ENCODE measurements around the gene LAMC2. TPM values are rescaled to one million over a fixed set of nuclear protein-coding genes. Genes with fewer than 3 reads are reported as not detected.

LAMC2 gene
- total RNA-seq, 4 donors from 2014 or later = 9.4 to 17.4 (median 15.9) TPM

GRCh38 chr1:183274836-183275235 lies 88.8 kb downstream of the LAMC2 start:
- WGBS, 2 donors = 89 to 100% methylated on average over 3 of the region's 3 CpGs
- H3K27me3 ChIP-seq = no peaks in the 10 kb centered on the region
- H3K36me3 ChIP-seq = no peaks in the 10 kb centered on the region
- intact Hi-C loops (cut with DNase I) = no loop called here
- no peak for DNase-seq
- no peak overlapping the region for H3K4me3 ChIP-seq
- TF ChIP-seq, protein P1, sequence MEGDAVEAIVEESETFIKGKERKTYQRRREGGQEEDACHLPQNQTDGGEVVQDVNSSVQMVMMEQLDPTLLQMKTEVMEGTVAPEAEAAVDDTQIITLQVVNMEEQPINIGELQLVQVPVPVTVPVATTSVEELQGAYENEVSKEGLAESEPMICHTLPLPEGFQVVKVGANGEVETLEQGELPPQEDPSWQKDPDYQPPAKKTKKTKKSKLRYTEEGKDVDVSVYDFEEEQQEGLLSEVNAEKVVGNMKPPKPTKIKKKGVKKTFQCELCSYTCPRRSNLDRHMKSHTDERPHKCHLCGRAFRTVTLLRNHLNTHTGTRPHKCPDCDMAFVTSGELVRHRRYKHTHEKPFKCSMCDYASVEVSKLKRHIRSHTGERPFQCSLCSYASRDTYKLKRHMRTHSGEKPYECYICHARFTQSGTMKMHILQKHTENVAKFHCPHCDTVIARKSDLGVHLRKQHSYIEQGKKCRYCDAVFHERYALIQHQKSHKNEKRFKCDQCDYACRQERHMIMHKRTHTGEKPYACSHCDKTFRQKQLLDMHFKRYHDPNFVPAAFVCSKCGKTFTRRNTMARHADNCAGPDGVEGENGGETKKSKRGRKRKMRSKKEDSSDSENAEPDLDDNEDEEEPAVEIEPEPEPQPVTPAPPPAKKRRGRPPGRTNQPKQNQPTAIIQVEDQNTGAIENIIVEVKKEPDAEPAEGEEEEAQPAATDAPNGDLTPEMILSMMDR (IDR thresholded peaks at IDR 0.05) = no peak
- no peak for TF ChIP-seq POLR2A (IDR thresholded peaks at IDR 0.05)
- no peaks in the 10 kb centered on the region for H3K9me3 ChIP-seq
- no peak overlapping the region for H3K27ac ChIP-seq
- H3K4me1 ChIP-seq = peaks cover 6 to 40% (median 15%) of the 10 kb centered on the region in 3 donors

DNA sequence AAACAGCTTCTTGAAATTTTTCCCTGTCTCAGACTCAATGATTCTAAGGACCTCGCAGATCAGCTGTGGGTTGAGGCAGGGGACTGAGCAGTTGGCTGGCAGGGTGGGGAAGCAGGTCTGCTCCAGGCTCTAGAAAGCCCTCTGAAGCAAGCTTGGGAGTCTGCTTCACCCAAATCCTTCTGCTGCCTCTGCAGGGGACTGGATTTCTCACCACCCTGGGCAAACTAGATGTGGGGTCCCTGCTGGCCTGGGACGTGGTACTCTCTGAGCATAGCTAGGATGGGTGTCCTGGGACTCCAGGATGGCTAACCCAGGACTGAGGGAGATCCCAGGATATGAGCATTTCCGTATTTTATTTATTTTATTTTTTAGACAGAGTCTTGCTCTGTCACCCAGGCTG lies 89.3 kb downstream of the LAMC2 start:
- 88 to 92% methylated on average over 3 of the region's 3 CpGs for WGBS, 2 donors
- DNase-seq = no peak
- Histone ChIP-seq H3K9me3 (no peaks in the 10 kb centered on the region), H3K27me3 (no peaks in the 10 kb centered on the region), H3K27ac (no peak overlapping the region), H3K4me3 (no peak overlapping the region), H3K4me1 (peaks cover 6 to 40% (median 20%) of the 10 kb centered on the region in 3 donors), H3K36me3 (no peaks in the 10 kb centered on the region)
- TF ChIP-seq, protein P1 (IDR thresholded peaks at IDR 0.05) = no peak
- TF ChIP-seq POLR2A (IDR thresholded peaks at IDR 0.05) = no peak
- intact Hi-C loops (cut with DNase I) = no loop called here

- intact Hi-C loops (cut with DNase I) = no loop called here
- no peak for DNase-seq
- Histone ChIP-seq H3K9me3 (no peaks in the 10 kb centered on the region), H3K4me3 (no peak overlapping the region), H3K4me1 (peaks cover 6 to 40% (median 26%) of the 10 kb centered on the region in 3 donors), H3K27ac (no peak overlapping the region), H3K27me3 (no peaks in the 10 kb centered on the region), H3K36me3 (no peaks in the 10 kb centered on the region)
- TF ChIP-seq, protein P1 (IDR thresholded peaks at IDR 0.05) = no peak
- no peak for TF ChIP-seq POLR2A (IDR thresholded peaks at IDR 0.05)
- WGBS, 2 donors = 85 to 93% methylated on average over 8 to 9 of the region's 9 CpGs
These were observed 90.5 kb downstream of the LAMC2 start for GRCh38 chr1:183276386-183277080.

DNA sequence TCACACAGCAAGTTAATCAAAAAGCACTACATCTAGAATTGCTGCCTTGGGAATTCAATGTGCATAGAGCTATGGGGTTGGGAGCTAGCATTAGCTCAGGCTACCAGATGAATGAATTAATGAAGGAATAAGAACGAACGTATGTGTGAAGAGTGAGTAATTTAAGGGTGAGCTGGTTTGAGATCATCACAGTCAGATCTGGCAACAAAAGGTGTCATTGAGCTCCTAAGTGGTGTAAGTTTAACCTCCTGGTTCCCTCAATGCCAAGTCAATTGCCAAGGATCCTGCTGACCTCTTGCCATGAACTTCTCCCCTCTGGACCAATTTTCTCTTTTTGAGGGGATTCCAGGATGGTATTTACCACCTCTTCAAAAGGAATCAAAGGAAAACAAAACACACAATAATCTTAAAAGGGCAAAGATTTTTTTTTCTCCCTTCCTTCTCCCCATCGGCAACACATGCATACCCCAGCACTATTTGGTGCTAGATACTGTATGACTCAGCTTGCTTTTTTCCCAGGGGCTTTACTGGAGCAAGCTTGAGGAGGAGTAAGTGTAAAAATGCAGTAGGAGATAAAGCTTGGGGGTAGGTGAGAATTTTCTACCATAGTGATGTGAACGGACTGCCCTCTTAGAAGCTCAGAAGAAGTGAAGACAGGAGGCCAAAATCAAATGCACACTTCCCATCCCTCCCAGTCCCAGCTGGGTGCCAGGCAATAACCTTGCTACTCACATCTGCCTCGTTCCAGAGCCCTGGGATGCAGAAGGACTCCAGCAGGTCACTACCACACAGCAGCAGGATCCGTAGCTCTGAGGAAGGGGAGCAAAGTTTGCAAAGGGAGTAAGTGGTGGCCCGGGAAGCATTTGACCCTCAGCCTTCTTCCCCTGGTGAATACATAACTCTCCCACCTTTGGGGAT lies 92.0 kb downstream of the LAMC2 start:
- Histone ChIP-seq H3K27me3 (no peaks in the 10 kb centered on the region), H3K4me3 (no peak overlapping the region), H3K36me3 (no peaks in the 10 kb centered on the region), H3K9me3 (no peaks in the 10 kb centered on the region), H3K27ac (peak overlapping the region in 1 of 4 donors; percentile 88), H3K4me1 (peaks cover 11 to 51% (median 37%) of the 10 kb centered on the region in 3 donors)
- no peak for DNase-seq
- TF ChIP-seq, protein P1 (IDR thresholded peaks at IDR 0.05) = no peak
- no peak for TF ChIP-seq POLR2A (IDR thresholded peaks at IDR 0.05)
- intact Hi-C loops (cut with DNase I) = no loop called here
- WGBS, 2 donors = 58 to 71% methylated on average over 6 of the region's 7 CpGs

Measured in esophagus squamous epithelium (tissue), 5 donors.